Activated T-helper 9 cell treated with anti-CD3 and anti-CD28 coated beads, Interleukin-2, amount 50 U/mL, for 16 hours (primary cell): ENCODE data around the gene KRTAP10-4.
A peak's percentile ranks its signal among the peaks of the same experiment; 100 is the strongest.

Source experiments
- DNase-seq: peaks from one replicate; pipeline ENCODE4 v3.0.0-alpha.2; 2020; ENCODE audit warnings: low read depth

Gene KRTAP10-4

DNA sequence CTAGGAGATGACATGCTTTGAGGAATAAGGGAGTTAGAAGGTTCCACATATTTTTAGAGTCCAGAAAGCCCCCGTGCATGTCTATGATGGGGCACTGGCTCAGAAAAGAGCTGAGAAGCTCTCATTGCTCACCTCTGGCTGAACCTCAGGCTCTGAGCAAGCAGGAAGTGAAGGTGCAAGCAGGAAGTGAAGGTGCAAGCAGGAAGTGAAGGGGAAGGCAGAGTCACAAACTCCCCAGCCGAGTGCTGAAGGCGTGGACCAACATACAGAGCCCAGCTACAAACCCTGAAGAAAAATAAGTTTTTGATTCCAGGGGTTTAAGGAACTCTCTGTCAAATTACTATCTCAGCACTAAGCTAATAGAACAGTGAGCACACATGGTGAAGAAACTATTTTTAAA lies 45.4 kb downstream of the KRTAP10-4 start:
- peak; percentile 46 for DNase-seq

- no peak for DNase-seq
Observed at GRCh38 chr21:44619886-44620285, 46.4 kb downstream of the KRTAP10-4 start.

DNA sequence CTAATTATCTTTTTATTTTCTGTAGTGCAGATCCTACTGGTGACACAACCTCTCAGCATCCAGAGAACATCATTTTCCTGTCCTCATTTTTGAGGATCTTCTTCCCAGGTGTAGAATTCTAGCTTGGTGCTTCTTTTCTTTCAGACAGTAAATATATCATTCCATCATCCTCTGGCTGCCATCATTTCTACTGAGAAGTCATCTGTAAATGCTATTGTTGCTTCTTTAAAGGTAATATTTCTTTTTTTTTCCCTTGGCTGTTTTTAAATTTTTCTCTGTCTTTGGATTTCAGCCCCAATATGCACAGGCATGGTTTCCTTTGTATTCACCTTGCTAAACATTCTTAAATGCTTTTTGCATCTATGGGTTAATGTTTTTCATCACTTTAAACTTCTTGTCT lies 50.0 kb downstream of the KRTAP10-4 start:
- DNase-seq: no peak
